Gastrocnemius medialis (tissue), 4 donors: Measurements from ENCODE around the gene IARS1. TPM values are rescaled to one million over a fixed set of nuclear protein-coding genes. Genes with fewer than 3 reads are reported as not detected.

Source experiments
- ATAC-seq, 2 donors: fragments of 150-250 bp; one replicate each; pipeline ENCODE4 v1.9.1; 2016
- DNase-seq, 2 donors: peaks; one replicate each; pipeline ENCODE4 v3.0.0-alpha.2; 2019
- H3K27ac ChIP-seq, 4 donors: fragments of 200-600 bp; sonication (generic); 1 replicate in 1 of 4; 2 replicates in 3 of 4; pipeline ENCODE4 v1.5.1; 2016 to 2018; ENCODE audit warnings: mild to moderate bottlenecking in 2 of 4, moderate library complexity in 1 of 4
- H3K27me3 ChIP-seq, 3 donors: fragments of 200-600 bp; sonication (generic) in 2 of 3; 1 replicate in 1 of 3; 2 replicates in 2 of 3; pipeline versions ENCODE4 v1.5.1 to v1.6.0; 2016 to 2019; ENCODE audit warnings: mild to moderate bottlenecking in 1 of 3, moderate library complexity in 1 of 3
- H3K36me3 ChIP-seq, 2 donors: fragments of 200-600 bp; sonication (generic) in 1 of 2; one replicate each; pipeline ENCODE4 v1.5.1; 2017 to 2018
- H3K4me1 ChIP-seq, 2 donors: fragments of 200-600 bp; sonication (generic) in 1 of 2; one replicate each; pipeline ENCODE4 v1.5.1; 2016 to 2017; ENCODE audit warnings: mild to moderate bottlenecking in 2 of 2
- H3K4me3 ChIP-seq, 4 donors: fragments of 200-600 bp; sonication (generic) in 3 of 4; 1 replicate in 1 of 4; 2 replicates in 3 of 4; pipeline ENCODE4 v1.5.1; 2016 to 2019; ENCODE audit warnings: mild to moderate bottlenecking in 2 of 4
- H3K9me3 ChIP-seq, 3 donors: fragments of 200-600 bp; sonication (generic) in 2 of 3; 1 replicate in 1 of 3; 2 replicates in 2 of 3; pipeline ENCODE4 v1.5.1; 2016 to 2019
- POLR2A ChIP-seq, 2 donors: fragments of 450-650 bp; IDR thresholded peaks; one replicate each; pipeline ENCODE4 v1.6.1; 2017; ENCODE audit warnings: antibody characterized with exemption in 2 of 2, mild to moderate bottlenecking in 2 of 2, moderate library complexity in 2 of 2
- in situ Hi-C, 4 donors: fragments of 200-750 bp; cut with MboI; loops; one replicate each; pipeline versions ENCODE4 v1.15.0 to v1.8.0; 2017; ENCODE audit warnings: low sequenced_read_pairs in 4 of 4
- intact Hi-C: fragments of 100-400 bp; cut with DNase I; formaldehyde crosslinking; loops from one replicate; pipeline ENCODE4 v1.15.1; 2023; ENCODE audit warnings: low total_unique reads
- total RNA-seq, 4 donors: library from RNA; depleted of rRNA; stranded (reverse); fragments of >200 nt; gene quantifications; one replicate each; pipeline versions ENCODE4 v1.1.0 to v1.2.3, GENCODE V29; 2016
- TF ChIP-seq, protein P1 (sequence below), 5 experiments: fragments of 450-650 bp in 3 of 5; fragments of 200-600 bp in 2 of 5; sonication (generic) in 2 of 5; IDR thresholded peaks in 4 of 5; conservative IDR thresholded peaks in 1 of 5; 1 replicate in 4 of 5; 2 replicates in 1 of 5; pipeline ENCODE4 v1.5.1; 2016 to 2019; ENCODE audit warnings: antibody characterized with exemption in 5 of 5, mild to moderate bottlenecking in 3 of 5, moderate library complexity in 3 of 5

IARS1 gene
- total RNA-seq, 4 donors from 2014 or later: 87.0 to 111 (median 100) TPM

DNA sequence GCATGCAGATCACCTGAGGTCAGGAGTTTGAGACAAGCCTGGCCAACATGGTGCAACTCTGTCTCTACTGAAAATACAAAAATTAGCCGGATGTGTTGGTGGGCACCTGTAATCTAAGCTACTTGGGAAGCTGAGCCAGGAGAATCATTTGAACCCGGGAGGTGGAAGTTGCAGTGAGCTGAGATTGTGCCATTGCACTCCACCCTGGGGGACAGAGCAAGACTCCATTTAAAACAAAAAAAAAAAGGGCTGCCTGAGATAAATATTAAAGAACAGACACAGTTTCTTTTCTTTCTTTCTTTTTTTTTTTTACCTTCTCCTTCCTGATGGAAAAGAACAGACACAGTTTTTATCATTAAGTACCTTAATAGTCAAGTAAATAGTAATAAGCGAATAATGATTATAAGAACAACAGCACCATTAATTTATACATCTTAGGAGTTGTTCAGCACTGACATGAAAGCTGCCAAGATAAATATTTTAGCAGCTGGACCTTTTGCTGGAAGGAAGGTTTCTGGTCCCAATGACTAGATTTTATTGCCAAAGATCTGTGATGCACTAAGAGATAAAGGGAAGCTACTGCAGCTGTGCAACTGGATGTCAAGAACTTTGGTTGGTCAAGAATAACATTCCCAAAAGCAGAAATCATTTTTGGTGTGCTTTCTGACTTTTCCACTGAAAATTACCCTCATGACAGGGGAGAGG, 39.2 kb upstream of the IARS1 start:
- Histone ChIP-seq H3K4me3 (no peak overlapping the region), H3K36me3 (peaks cover 0 to 8% of the 10 kb centered on the region in 2 donors), H3K27ac (no peak overlapping the region), H3K9me3 (no peaks in the 10 kb centered on the region), H3K27me3 (no peaks in the 10 kb centered on the region), H3K4me1 (peaks cover 0 to 5% of the 10 kb centered on the region in 2 donors)
- TF ChIP-seq, protein P1, sequence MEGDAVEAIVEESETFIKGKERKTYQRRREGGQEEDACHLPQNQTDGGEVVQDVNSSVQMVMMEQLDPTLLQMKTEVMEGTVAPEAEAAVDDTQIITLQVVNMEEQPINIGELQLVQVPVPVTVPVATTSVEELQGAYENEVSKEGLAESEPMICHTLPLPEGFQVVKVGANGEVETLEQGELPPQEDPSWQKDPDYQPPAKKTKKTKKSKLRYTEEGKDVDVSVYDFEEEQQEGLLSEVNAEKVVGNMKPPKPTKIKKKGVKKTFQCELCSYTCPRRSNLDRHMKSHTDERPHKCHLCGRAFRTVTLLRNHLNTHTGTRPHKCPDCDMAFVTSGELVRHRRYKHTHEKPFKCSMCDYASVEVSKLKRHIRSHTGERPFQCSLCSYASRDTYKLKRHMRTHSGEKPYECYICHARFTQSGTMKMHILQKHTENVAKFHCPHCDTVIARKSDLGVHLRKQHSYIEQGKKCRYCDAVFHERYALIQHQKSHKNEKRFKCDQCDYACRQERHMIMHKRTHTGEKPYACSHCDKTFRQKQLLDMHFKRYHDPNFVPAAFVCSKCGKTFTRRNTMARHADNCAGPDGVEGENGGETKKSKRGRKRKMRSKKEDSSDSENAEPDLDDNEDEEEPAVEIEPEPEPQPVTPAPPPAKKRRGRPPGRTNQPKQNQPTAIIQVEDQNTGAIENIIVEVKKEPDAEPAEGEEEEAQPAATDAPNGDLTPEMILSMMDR (IDR thresholded peaks at IDR 0.05 in 4 of 5, conservative IDR thresholded peaks at IDR 0.05 in 1 of 5): no peak
- no peak for TF ChIP-seq POLR2A (IDR thresholded peaks at IDR 0.05)
- intact Hi-C loops: no loop called here
- in situ Hi-C loops: loop anchor here in 3 of 4 donors (10.0 to 25.0 kb wide), 3 partner anchors 302 to 455 kb away; no protein-coding TSS in a partner anchor
- DNase-seq (no peak), ATAC-seq (no peak)

DNA sequence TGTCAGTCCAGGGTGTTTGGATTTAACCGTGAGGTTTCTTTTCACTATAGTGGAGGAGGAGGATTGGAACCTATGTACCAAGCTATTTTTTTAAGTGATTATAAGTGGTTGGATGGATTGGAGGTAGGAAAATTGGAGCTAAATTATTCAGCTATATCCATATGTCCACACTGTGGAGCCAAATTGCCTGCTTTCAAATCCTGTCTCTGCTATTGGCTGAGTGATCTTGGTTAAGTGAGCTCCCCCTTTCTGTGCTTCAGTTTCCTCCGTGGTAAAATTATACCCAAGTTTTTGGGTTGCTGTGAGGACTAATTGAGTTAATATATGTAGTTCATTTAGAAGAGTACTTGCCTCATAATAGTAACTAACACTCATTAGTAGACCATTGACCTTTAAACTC, 34.7 kb upstream of the IARS1 start:
- TF ChIP-seq, protein P1 (IDR thresholded peaks at IDR 0.05 in 4 of 5, conservative IDR thresholded peaks at IDR 0.05 in 1 of 5): no peak
- no peak for TF ChIP-seq POLR2A (IDR thresholded peaks at IDR 0.05)
- Histone ChIP-seq H3K9me3 (no peaks in the 10 kb centered on the region), H3K4me3 (no peak overlapping the region), H3K4me1 (peaks cover 21 to 31% of the 10 kb centered on the region in 2 donors), H3K36me3 (peaks cover 0 to 7% of the 10 kb centered on the region in 2 donors), H3K27ac (no peak overlapping the region), H3K27me3 (no peaks in the 10 kb centered on the region)
- in situ Hi-C loops (loop anchor here in 3 of 4 donors (10.0 to 25.0 kb wide), 3 partner anchors 309 to 459 kb away; partner anchors contain the start of gene IPPK (in 1 of the 3)), intact Hi-C loops (no loop called here)
- no peak for DNase-seq
- no peak for ATAC-seq

DNA sequence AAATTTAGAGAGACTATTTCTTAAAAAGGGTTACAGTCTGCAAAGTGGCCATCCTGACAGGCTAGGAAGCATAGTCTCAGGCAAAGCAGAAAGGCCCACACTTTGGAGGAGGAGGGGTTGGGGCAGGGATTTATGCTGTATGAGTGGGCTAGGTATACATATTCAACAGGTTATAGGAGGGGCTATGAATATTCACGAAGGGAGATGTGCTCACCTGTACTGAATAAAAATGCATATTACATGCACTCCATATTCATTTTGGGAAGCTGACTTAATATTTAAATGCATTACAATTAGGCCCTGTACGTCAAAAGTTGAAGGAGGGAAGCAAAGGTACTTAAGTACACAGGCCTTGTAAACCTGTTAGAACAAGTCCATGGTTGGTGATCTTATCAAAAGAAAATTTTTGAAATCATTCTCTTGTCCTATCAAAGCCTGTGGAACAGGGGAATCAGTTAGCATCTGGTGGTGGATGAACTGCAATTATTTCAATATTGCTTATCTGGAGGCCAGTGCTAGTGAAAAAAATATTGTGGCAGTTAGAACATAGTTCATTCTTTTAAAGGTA, 33.9 kb upstream of the IARS1 start:
- in situ Hi-C loops (loop anchor here in 3 of 4 donors (10.0 to 25.0 kb wide), 3 partner anchors 310 to 460 kb away; partner anchors contain the start of gene IPPK (in 1 of the 3)), intact Hi-C loops (no loop called here)
- DNase-seq (no peak), ATAC-seq (no peak)
- Histone ChIP-seq H3K9me3 (no peaks in the 10 kb centered on the region), H3K27me3 (no peaks in the 10 kb centered on the region), H3K36me3 (peaks cover 0 to 12% of the 10 kb centered on the region in 2 donors), H3K4me3 (no peak overlapping the region), H3K4me1 (peaks cover 21 to 31% of the 10 kb centered on the region in 2 donors), H3K27ac (no peak overlapping the region)
- no peak for TF ChIP-seq POLR2A (IDR thresholded peaks at IDR 0.05)
- TF ChIP-seq, protein P1 (IDR thresholded peaks at IDR 0.05 in 4 of 5, conservative IDR thresholded peaks at IDR 0.05 in 1 of 5): no peak

DNA sequence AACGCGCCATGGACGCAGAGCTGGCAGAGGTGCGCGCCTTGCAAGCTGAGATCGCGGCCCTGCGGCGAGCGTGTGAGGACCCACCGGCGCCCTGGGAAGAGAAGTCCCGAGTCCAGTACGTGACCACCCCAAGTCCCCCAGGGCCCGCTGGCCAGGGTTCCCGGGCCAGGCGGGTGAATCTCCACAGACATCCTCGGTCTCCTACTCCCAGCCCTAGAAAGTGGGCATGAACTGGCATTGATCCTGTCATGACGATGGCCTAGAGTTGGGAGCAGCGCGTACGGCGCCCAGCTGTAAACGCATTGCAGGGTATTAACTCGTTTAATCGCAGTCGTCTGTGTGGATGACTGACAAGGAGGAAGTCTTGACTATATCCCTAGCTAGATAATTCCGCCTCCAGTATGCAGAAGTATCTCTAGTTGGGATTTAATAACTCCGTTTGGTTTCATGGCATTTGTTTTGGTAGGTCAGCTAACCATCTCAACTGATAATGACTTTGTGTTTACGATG, 32.5 kb upstream of the IARS1 start:
- peak overlapping the region; percentile 77 to 95 (median 85) for H3K4me3 ChIP-seq
- peaks cover 21 to 31% of the 10 kb centered on the region in 2 donors for H3K4me1 ChIP-seq
- H3K27ac ChIP-seq: peak overlapping the region; percentile 91 to 98 (median 97)
- no peaks in the 10 kb centered on the region for H3K27me3 ChIP-seq
- H3K36me3 ChIP-seq: peaks cover 0 to 22% of the 10 kb centered on the region in 2 donors
- in situ Hi-C loops (loop anchor here in 3 of 4 donors (10.0 to 25.0 kb wide), 3 partner anchors 311 to 461 kb away; partner anchors contain the start of gene IPPK (in 1 of the 3)), intact Hi-C loops (loop anchor here (1.0 kb wide), 3 partner anchors 28 to 344 kb away; partner anchors contain the start of genes IARS1 and IPPK)
- peak; percentile 55 to 64 for TF ChIP-seq POLR2A (IDR thresholded peaks at IDR 0.05)
- TF ChIP-seq, protein P1 (IDR thresholded peaks at IDR 0.05 in 4 of 5, conservative IDR thresholded peaks at IDR 0.05 in 1 of 5): no peak
- ATAC-seq (peak; percentile 2 to 7), DNase-seq (no peak)
- H3K9me3 ChIP-seq: no peaks in the 10 kb centered on the region
